ENCODE data around the gene TMEM191C.
"Not testable (repeated sequence)": the region's sequence is repeated elsewhere in the genome, so short reads cannot be mapped to it uniquely, and the experiment has no call there.

Gene TMEM191C

GRCh38 chr22:21484039-21484438 is 16.9 kb downstream of the TMEM191C start:
- not testable (repeated sequence) for DNase-seq

- DNase-seq, result not testable (repeated sequence)
Measured at GRCh38 chr22:21487723-21488122, 20.5 kb downstream of the TMEM191C start.

- DNase-seq, result not testable (repeated sequence)
Measured at GRCh38 chr22:21489149-21489680, 22.0 kb downstream of the TMEM191C start.

- not testable (repeated sequence) for DNase-seq
Measured at GRCh38 chr22:21490556-21490955, 23.4 kb downstream of the TMEM191C start.

GRCh38 chr22:21492271-21492670 is 25.1 kb downstream of the TMEM191C start:
- not testable (repeated sequence) for DNase-seq

- DNase-seq, result not testable (repeated sequence)
Measured at GRCh38 chr22:21493789-21494782, 26.9 kb downstream of the TMEM191C start.

GRCh38 chr22:21497984-21498383 is 30.8 kb downstream of the TMEM191C start:
- not testable (repeated sequence) for DNase-seq

- DNase-seq, result not testable (repeated sequence)
Measured at GRCh38 chr22:21498489-21498888, 31.3 kb downstream of the TMEM191C start.

GRCh38 chr22:21499623-21500506 is 32.7 kb downstream of the TMEM191C start:
- not testable (repeated sequence) for DNase-seq

- not testable (repeated sequence) for DNase-seq
Measured at GRCh38 chr22:21510397-21510796, 43.2 kb downstream of the TMEM191C start.

GRCh38 chr22:21512022-21512421 is 44.8 kb downstream of the TMEM191C start:
- not testable (repeated sequence) for DNase-seq

GRCh38 chr22:21514117-21514516 is 46.9 kb downstream of the TMEM191C start:
- DNase-seq, result not testable (repeated sequence)

- DNase-seq, result not testable (repeated sequence)
Measured at GRCh38 chr22:21515234-21515633, 48.0 kb downstream of the TMEM191C start.

- not testable (repeated sequence) for DNase-seq
Measured at GRCh38 chr22:21516522-21516921, 49.3 kb downstream of the TMEM191C start.

GRCh38 chr22:21516970-21517764 is 50.0 kb downstream of the TMEM191C start:
- DNase-seq, result not testable (repeated sequence)

Data from T1000 (cell line).